H1 (cell line): ENCODE data around the gene SHROOM3.

Experiments
- CEBPB ChIP-seq: IDR thresholded peaks from 2 replicates; pipeline ENCODE4 v1.6.1; 2012; ENCODE audit warnings: low read depth, low read length
- RAD21 ChIP-seq, 2 experiments: IDR thresholded peaks in 1 of 2; conservative IDR thresholded peaks in 1 of 2; 2 replicates each; pipeline ENCODE4 v1.6.1; 2011; ENCODE audit warnings: low read depth in 2 of 2, low read length in 2 of 2, improper control_type of control experiment in 1 of 2, inconsistent platforms in 1 of 2, mild to moderate bottlenecking in 1 of 2, moderate library complexity in 1 of 2
- TF ChIP-seq, protein P1 (sequence below), 3 experiments: IDR thresholded peaks; 1 replicate in 2 of 3; 2 replicates in 1 of 3; pipeline versions ENCODE4 v1.5.1 to v1.6.1; 2011; ENCODE audit warnings: low read length in 3 of 3, mild to moderate bottlenecking in 3 of 3, inconsistent platforms in 2 of 3, low read depth in 1 of 3, moderate library complexity in 1 of 3; ENCODE audit not compliant: insufficient read depth in 1 of 3; ENCODE audit errors: control extremely low read depth in 1 of 3

GRCh38 chr4:76572224-76572623 lies 137.2 kb downstream of the SHROOM3 start:
- TF ChIP-seq, protein P1, sequence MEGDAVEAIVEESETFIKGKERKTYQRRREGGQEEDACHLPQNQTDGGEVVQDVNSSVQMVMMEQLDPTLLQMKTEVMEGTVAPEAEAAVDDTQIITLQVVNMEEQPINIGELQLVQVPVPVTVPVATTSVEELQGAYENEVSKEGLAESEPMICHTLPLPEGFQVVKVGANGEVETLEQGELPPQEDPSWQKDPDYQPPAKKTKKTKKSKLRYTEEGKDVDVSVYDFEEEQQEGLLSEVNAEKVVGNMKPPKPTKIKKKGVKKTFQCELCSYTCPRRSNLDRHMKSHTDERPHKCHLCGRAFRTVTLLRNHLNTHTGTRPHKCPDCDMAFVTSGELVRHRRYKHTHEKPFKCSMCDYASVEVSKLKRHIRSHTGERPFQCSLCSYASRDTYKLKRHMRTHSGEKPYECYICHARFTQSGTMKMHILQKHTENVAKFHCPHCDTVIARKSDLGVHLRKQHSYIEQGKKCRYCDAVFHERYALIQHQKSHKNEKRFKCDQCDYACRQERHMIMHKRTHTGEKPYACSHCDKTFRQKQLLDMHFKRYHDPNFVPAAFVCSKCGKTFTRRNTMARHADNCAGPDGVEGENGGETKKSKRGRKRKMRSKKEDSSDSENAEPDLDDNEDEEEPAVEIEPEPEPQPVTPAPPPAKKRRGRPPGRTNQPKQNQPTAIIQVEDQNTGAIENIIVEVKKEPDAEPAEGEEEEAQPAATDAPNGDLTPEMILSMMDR (IDR thresholded peaks at IDR 0.05; ENCODE audit: control extremely low read depth in 1 of 3, insufficient read depth in 1 of 3, low read depth in 1 of 3, low read length in 3 of 3): no peak
- TF ChIP-seq RAD21 (IDR thresholded peaks at IDR 0.05 in 1 of 2, conservative IDR thresholded peaks at IDR 0.05 in 1 of 2; ENCODE audit: low read depth in 2 of 2, low read length in 2 of 2): no peak
- TF ChIP-seq CEBPB: no peak
